Caco-2 (cell line): ENCODE measurements around the gene CFAP46. TPM values are rescaled to one million over a fixed set of nuclear protein-coding genes. Genes with fewer than 3 reads are reported as not detected.

Source experiments
- BruUV-seq: library from RNA; stranded (reverse); fragments of 400-500 nt; replicated peaks from 2 replicates; lab custom pipeline; 2021; lab: Mats Ljungman, UMichigan
- CTCF ChIA-PET: fragments of 300-600 bp; sonication (Branson Sonifier 250); formaldehyde crosslinking; loops from one replicate; lab custom pipeline; 2022; ENCODE audit warnings: antibody characterized with exemption; lab: Charles Lee
- POLR2A ChIA-PET: fragments of 300-600 bp; sonication (Branson Sonifier 250); formaldehyde crosslinking; loops from one replicate; lab custom pipeline; 2022; ENCODE audit warnings: antibody characterized with exemption; lab: Charles Lee
- DNase-seq, 2 experiments: peaks; one replicate each; pipeline versions ENCODE4 v3.0.0 to v3.0.0-alpha.2; 2020 to 2022
- H3K27me3 ChIP-seq: replicated peaks from 2 replicates; pipeline ENCODE4 v1.6.0; 2011; ENCODE audit warnings: low read length; ENCODE audit not compliant: control insufficient read depth, insufficient read depth
- H3K36me3 ChIP-seq: 2 replicates; pipeline ENCODE4 v1.5.1; 2011; ENCODE audit warnings: low read length; ENCODE audit not compliant: control insufficient read depth, insufficient read depth
- H3K4me1 ChIP-seq: fragments of 250-450 bp; sonication (Bioruptor Pico); 2 replicates; pipeline ENCODE4 v1.5.1; 2020; ENCODE audit warnings: mild to moderate bottlenecking
- H3K4me3 ChIP-seq: 2 replicates; pipeline ENCODE4 v1.5.1; 2011; ENCODE audit warnings: low read depth, mild to moderate bottlenecking, control low read depth, low read length
- H3K9me3 ChIP-seq: fragments of 250-450 bp; sonication (Bioruptor Pico); 2 replicates; pipeline ENCODE4 v1.5.1; 2020; ENCODE audit warnings: mild to moderate bottlenecking, moderate library complexity
- H3K27ac Mint-ChIP-seq: one replicate; pipeline ENCODE4 v1.8.0; 2022; ENCODE audit warnings: mixed read lengths; ENCODE audit not compliant: unreplicated experiment
- H3K27me3 Mint-ChIP-seq: one replicate; pipeline ENCODE4 v1.8.0; 2022; ENCODE audit warnings: mixed read lengths; ENCODE audit not compliant: insufficient read depth, unreplicated experiment
- H3K36me3 Mint-ChIP-seq: one replicate; pipeline ENCODE4 v1.8.0; 2022; ENCODE audit warnings: mild to moderate bottlenecking, mixed read lengths; ENCODE audit not compliant: insufficient read depth, unreplicated experiment
- H3K4me1 Mint-ChIP-seq: one replicate; pipeline ENCODE4 v1.8.0; 2022; ENCODE audit warnings: low read depth, mixed read lengths; ENCODE audit not compliant: unreplicated experiment
- H3K4me3 Mint-ChIP-seq: one replicate; pipeline ENCODE4 v1.8.0; 2022; ENCODE audit warnings: mild to moderate bottlenecking, moderate library complexity, mixed read lengths; ENCODE audit not compliant: unreplicated experiment
- H3K9me3 Mint-ChIP-seq: one replicate; pipeline ENCODE4 v1.8.0; 2022; ENCODE audit warnings: mixed read lengths; ENCODE audit not compliant: unreplicated experiment
- intact Hi-C: fragments of 100-400 bp; cut with micrococcal nuclease; formaldehyde crosslinking; loops from one replicate; pipeline ENCODE4 v1.10.0; 2022; ENCODE audit not compliant: unreplicated experiment
- total RNA-seq: library from RNA; stranded (reverse); gene quantifications from 2 replicates; pipeline ENCODE4 v1.2.3, GENCODE V29; 2022
- TF ChIP-seq, protein P1 (sequence below), 2 experiments: fragments of 200-600 bp in 1 of 2; IDR thresholded peaks; 1 replicate in 1 of 2; 2 replicates in 1 of 2; pipeline versions ENCODE4 v1.5.1 to v1.8.0; 2011 to 2022; ENCODE audit warnings: antibody characterized with exemption in 1 of 2, control low read depth in 1 of 2, inconsistent platforms in 1 of 2, low read depth in 1 of 2, low read length in 1 of 2, mild to moderate bottlenecking in 1 of 2, moderate library complexity in 1 of 2; ENCODE audit not compliant: insufficient read depth in 1 of 2, severe bottlenecking in 1 of 2, unreplicated experiment in 1 of 2

The CFAP46 gene
- total RNA-seq, 1 experiment from 2014 or later, result not detected

DNA sequence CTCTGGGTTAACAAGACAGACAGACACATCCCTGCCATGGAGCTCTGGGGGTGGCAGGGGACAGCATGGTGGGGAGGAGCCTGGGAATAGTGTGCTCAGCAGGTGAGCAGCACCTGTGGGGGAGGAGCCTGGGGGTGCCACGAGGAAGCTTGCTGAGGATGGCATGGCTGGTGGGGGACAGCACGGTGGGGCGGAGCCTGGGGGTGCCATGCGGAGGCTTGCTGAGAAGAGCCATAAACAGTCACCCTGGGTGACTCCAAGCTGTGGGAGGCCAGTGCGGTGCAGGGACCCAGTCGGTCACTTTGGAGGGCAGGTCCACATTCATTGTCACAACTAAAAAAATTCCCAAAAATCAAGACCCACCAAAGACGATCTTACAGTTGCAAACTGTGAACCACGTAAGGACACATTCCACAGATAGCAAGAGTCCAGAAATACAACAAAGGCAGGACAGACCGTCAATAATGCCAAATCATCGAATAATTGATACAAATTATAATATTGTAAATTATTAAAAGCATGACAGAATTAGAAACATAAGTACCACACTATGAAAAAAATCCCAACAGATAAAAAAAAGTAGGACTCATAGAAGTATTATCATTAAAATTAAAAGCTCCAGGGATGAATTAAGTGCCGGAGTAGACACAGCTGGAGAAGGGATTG, 180.8 kb downstream of the CFAP46 start:
- Mint-ChIP-seq H3K4me3 (no peak overlapping the region), H3K27ac (no peak overlapping the region), H3K27me3 (no peaks in the 10 kb centered on the region), H3K36me3 (peaks cover 7% of the 10 kb centered on the region), H3K4me1 (no peaks in the 10 kb centered on the region), H3K9me3 (no peaks in the 10 kb centered on the region)
- Histone ChIP-seq H3K9me3 (no peaks in the 10 kb centered on the region), H3K27me3 (no peaks in the 10 kb centered on the region), H3K4me3 (no peak overlapping the region), H3K4me1 (no peaks in the 10 kb centered on the region), H3K36me3 (no peaks in the 10 kb centered on the region; the same call in 1 of the 2 replicates)
- TF ChIP-seq, protein P1, sequence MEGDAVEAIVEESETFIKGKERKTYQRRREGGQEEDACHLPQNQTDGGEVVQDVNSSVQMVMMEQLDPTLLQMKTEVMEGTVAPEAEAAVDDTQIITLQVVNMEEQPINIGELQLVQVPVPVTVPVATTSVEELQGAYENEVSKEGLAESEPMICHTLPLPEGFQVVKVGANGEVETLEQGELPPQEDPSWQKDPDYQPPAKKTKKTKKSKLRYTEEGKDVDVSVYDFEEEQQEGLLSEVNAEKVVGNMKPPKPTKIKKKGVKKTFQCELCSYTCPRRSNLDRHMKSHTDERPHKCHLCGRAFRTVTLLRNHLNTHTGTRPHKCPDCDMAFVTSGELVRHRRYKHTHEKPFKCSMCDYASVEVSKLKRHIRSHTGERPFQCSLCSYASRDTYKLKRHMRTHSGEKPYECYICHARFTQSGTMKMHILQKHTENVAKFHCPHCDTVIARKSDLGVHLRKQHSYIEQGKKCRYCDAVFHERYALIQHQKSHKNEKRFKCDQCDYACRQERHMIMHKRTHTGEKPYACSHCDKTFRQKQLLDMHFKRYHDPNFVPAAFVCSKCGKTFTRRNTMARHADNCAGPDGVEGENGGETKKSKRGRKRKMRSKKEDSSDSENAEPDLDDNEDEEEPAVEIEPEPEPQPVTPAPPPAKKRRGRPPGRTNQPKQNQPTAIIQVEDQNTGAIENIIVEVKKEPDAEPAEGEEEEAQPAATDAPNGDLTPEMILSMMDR (IDR thresholded peaks at IDR 0.05; ENCODE audit: insufficient read depth in 1 of 2, low read depth in 1 of 2, low read length in 1 of 2, severe bottlenecking in 1 of 2, unreplicated experiment in 1 of 2), result no peak
- ChIA-PET POLR2A (no interaction called here), CTCF (no interaction called here)
- no TSS peak for BruUV-seq
- intact Hi-C loops, result no loop called here
- DNase-seq, result no peak

DNA sequence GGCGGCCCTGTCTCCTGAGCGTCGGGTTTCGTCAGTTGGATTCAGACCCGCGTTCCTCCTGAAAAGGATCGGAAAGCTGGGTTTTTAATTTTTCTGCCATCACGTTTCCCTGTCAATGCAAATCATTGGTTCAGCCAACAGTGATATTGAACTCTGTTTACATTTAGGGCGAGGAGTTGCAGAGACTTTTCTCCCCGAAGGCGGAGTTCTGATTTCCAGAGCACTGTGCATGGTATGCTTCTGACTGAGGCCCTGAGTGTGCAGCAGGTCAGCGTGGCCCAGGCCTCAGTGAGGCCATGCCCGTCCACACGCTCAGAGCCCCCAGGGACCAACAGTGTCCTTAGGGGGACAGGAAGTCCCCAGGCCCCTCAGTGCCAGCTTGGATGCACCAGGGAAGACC, 183.5 kb downstream of the CFAP46 start:
- peaks cover 14% of the 10 kb centered on the region for H3K9me3 Mint-ChIP-seq
- H3K36me3 Mint-ChIP-seq, result peaks cover 9% of the 10 kb centered on the region
- H3K27me3 Mint-ChIP-seq, result no peaks in the 10 kb centered on the region
- DNase-seq, result no peak
- BruUV-seq, result no TSS peak
- TF ChIP-seq, protein P1 (IDR thresholded peaks at IDR 0.05; ENCODE audit: insufficient read depth in 1 of 2, low read depth in 1 of 2, low read length in 1 of 2, severe bottlenecking in 1 of 2, unreplicated experiment in 1 of 2), result no peak
- Histone ChIP-seq H3K9me3 (no peaks in the 10 kb centered on the region), H3K4me3 (no peak overlapping the region), H3K27me3 (no peaks in the 10 kb centered on the region), H3K4me1 (no peaks in the 10 kb centered on the region), H3K36me3 (no peaks in the 10 kb centered on the region; the same call in none of the 2 replicates)
- ChIA-PET CTCF (no interaction called here), POLR2A (no interaction called here)
- no peak overlapping the region for H3K4me3 Mint-ChIP-seq
- intact Hi-C loops, result no loop called here
- no peak overlapping the region for H3K27ac Mint-ChIP-seq
- H3K4me1 Mint-ChIP-seq, result no peaks in the 10 kb centered on the region

Other genes with a start within 250 kb of the CFAP46 start
- not detected in 2 replicates for gene NKX6-2, start 156.4 kb downstream of the CFAP46 start, total RNA-seq
- not detected in 2 replicates for gene ADGRA1, start 145.4 kb upstream of the CFAP46 start, total RNA-seq
- 1.5 and 3.2 TPM in 2 replicates for gene KNDC1, start 217.6 kb upstream of the CFAP46 start, total RNA-seq